Upper lobe of left lung (tissue), 6 donors: ENCODE measurements around the gene METTL27. TPM values are rescaled to one million over a fixed set of nuclear protein-coding genes. Genes with fewer than 3 reads are reported as not detected.

Source experiments
- ATAC-seq, 2 donors: fragments of 200-7000 bp; cut with Tn5 transposase; one replicate each; pipeline ENCODE4 v1.9.1; 2022; ENCODE audit warnings: mild to moderate bottlenecking in 2 of 2, moderate library complexity in 2 of 2; ENCODE audit not compliant: low FRiP score in 2 of 2
- DNase-seq, 2 donors: peaks; one replicate each; pipeline ENCODE4 v3.0.0-alpha.2; 2019 to 2020
- H3K27ac ChIP-seq, 4 donors: fragments of 200-600 bp; sonication (generic); one replicate each; pipeline ENCODE4 v1.5.1; 2016 to 2019
- H3K27me3 ChIP-seq, 4 donors: fragments of 200-600 bp; sonication (generic); one replicate each; pipeline ENCODE4 v1.5.1; 2017 to 2019
- H3K36me3 ChIP-seq, 4 donors: fragments of 200-600 bp; sonication (generic); one replicate each; pipeline ENCODE4 v1.5.1; 2016 to 2019
- H3K4me1 ChIP-seq, 4 donors: fragments of 200-600 bp; sonication (generic); one replicate each; pipeline ENCODE4 v1.5.1; 2018 to 2019
- H3K4me3 ChIP-seq, 4 donors: fragments of 200-600 bp; sonication (generic); one replicate each; pipeline ENCODE4 v1.5.1; 2017 to 2019; ENCODE audit warnings: mild to moderate bottlenecking in 2 of 4, moderate library complexity in 1 of 4
- H3K9me3 ChIP-seq, 4 donors: fragments of 200-600 bp; sonication (generic); one replicate each; pipeline ENCODE4 v1.5.1; 2018 to 2019
- CTCF ChIP-seq, 6 experiments: fragments of 450-650 bp in 4 of 6; fragments of 200-600 bp in 2 of 6; sonication (generic) in 2 of 6; IDR thresholded peaks; one replicate each; pipeline ENCODE4 v1.5.1; 2016 to 2019; ENCODE audit warnings: antibody characterized with exemption in 6 of 6
- EP300 ChIP-seq, 4 donors: sonication (generic); formaldehyde crosslinking; IDR thresholded peaks; one replicate each; pipeline ENCODE4 v1.5.1; 2017; ENCODE audit warnings: antibody characterized with exemption in 4 of 4, control low read depth in 2 of 4
- POLR2A ChIP-seq, 4 donors: fragments of 450-650 bp; IDR thresholded peaks; one replicate each; pipeline ENCODE4 v1.5.1; 2016 to 2017; ENCODE audit warnings: antibody characterized with exemption in 4 of 4, mild to moderate bottlenecking in 2 of 4
- POLR2AphosphoS5 ChIP-seq, 2 donors: sonication (generic); formaldehyde crosslinking; IDR thresholded peaks; one replicate each; pipeline ENCODE4 v1.5.1; 2017; ENCODE audit warnings: antibody characterized with exemption in 2 of 2
- WGBS, 2 donors: methylation state at CpG; one replicate each; pipeline ENCODE4 v1.1.5; 2017 to 2018; 5-methylcytosine and 5-hydroxymethylcytosine counted together
- total RNA-seq, 6 donors: library from RNA; depleted of rRNA in 4 of 6; stranded (reverse); fragments of >200 nt in 4 of 6; gene quantifications; one replicate each; pipeline versions ENCODE4 v1.1.0 to v1.2.1, GENCODE V29; 2016 to 2021
- donor health status: DM: no; HTN: no; CAD: no; lungs with moderate emphysema.
- donor health status: DM: no; HTN: yes; CAD: no; lungs with severe emphysema.

The METTL27 gene
- total RNA-seq, 6 donors from 2014 or later, result 3.0 to 23.0 (median 7.2) TPM

- Histone ChIP-seq H3K4me1 (peaks cover 35 to 62% (median 45%) of the 10 kb centered on the region in 4 donors), H3K4me3 (peak within 1 kb of the TSS; percentile 12 to 63 (median 54)), H3K36me3 (no peaks in the 10 kb centered on the region), H3K27me3 (no peaks in the 10 kb centered on the region), H3K27ac (peak within 1 kb of the TSS; percentile 80 to 90 (median 88)), H3K9me3 (no peaks in the 10 kb centered on the region)
- ATAC-seq (peak; percentile 46 to 82), DNase-seq (peak; percentile 83 to 90)
- 50 to 71% methylated on average over 2 to 36 of the region's 42 CpGs for WGBS, 2 donors
- peak in 3 of 4 donors; percentile 80 to 97 (median 97) for TF ChIP-seq POLR2A (IDR thresholded peaks at IDR 0.05)
- peak in 1 of 4 donors; percentile 72 for TF ChIP-seq EP300 (IDR thresholded peaks at IDR 0.05)
- TF ChIP-seq POLR2AphosphoS5 (IDR thresholded peaks at IDR 0.05), result peak; percentile 93 to 99
- no peak for TF ChIP-seq CTCF (IDR thresholded peaks at IDR 0.05)
Measured at GRCh38 chr7:73830681-73831583, 11.4 kb downstream of the METTL27 start, which contains the start of gene CLDN4. Gene CLDN4, plus strand, starts transcription at chr7:73830996. Its CDS starts 206 bp downstream, at chr7:73831202.

GRCh38 chr7:73829921-73830680 lies 12.2 kb downstream of the METTL27 start:
- no peaks in the 10 kb centered on the region for H3K27me3 ChIP-seq
- no peak for ATAC-seq
- H3K27ac ChIP-seq, result peak overlapping the region; percentile 74 to 90 (median 88)
- no peaks in the 10 kb centered on the region for H3K36me3 ChIP-seq
- H3K4me1 ChIP-seq, result peaks cover 35 to 62% (median 49%) of the 10 kb centered on the region in 4 donors
- no peaks in the 10 kb centered on the region for H3K9me3 ChIP-seq
- TF ChIP-seq POLR2AphosphoS5 (IDR thresholded peaks at IDR 0.05), result no peak
- no peak for TF ChIP-seq POLR2A (IDR thresholded peaks at IDR 0.05)
- TF ChIP-seq CTCF (IDR thresholded peaks at IDR 0.05), result no peak
- no peak for TF ChIP-seq EP300 (IDR thresholded peaks at IDR 0.05)
- DNase-seq, result no peak
- peak overlapping the region in 2 of 4 donors; percentile 58 to 63 for H3K4me3 ChIP-seq
- 61 to 64% methylated on average over 13 of the region's 13 CpGs for WGBS, 2 donors

GRCh38 chr7:73829505-73829904 lies 12.8 kb downstream of the METTL27 start:
- Histone ChIP-seq H3K4me1 (peaks cover 35 to 62% (median 49%) of the 10 kb centered on the region in 4 donors), H3K27ac (peak overlapping the region; percentile 74 to 90 (median 88)), H3K9me3 (no peaks in the 10 kb centered on the region), H3K36me3 (no peaks in the 10 kb centered on the region), H3K4me3 (no peak overlapping the region), H3K27me3 (no peaks in the 10 kb centered on the region)
- no peak for ATAC-seq
- WGBS, 2 donors, result 48 to 51% methylated on average over 7 of the region's 7 CpGs
- peak in 1 of 2 donors; percentile 65 for DNase-seq
- TF ChIP-seq POLR2A (IDR thresholded peaks at IDR 0.05) (peak in 1 of 4 donors; percentile 49), CTCF (IDR thresholded peaks at IDR 0.05) (no peak)

- 76 to 81% methylated on average over 5 of the region's 5 CpGs for WGBS, 2 donors
- no peak overlapping the region for H3K4me3 ChIP-seq
- no peaks in the 10 kb centered on the region for H3K27me3 ChIP-seq
- peak overlapping the region; percentile 74 to 90 (median 88) for H3K27ac ChIP-seq
- TF ChIP-seq EP300 (IDR thresholded peaks at IDR 0.05) (no peak), POLR2A (IDR thresholded peaks at IDR 0.05) (no peak), POLR2AphosphoS5 (IDR thresholded peaks at IDR 0.05) (no peak), CTCF (IDR thresholded peaks at IDR 0.05) (no peak)
- ATAC-seq (no peak), DNase-seq (no peak)
- no peaks in the 10 kb centered on the region for H3K9me3 ChIP-seq
- H3K4me1 ChIP-seq, result peaks cover 35 to 62% (median 49%) of the 10 kb centered on the region in 4 donors
- no peaks in the 10 kb centered on the region for H3K36me3 ChIP-seq
Measured at GRCh38 chr7:73828972-73829371, 13.3 kb downstream of the METTL27 start.
